Large intestine (tissue), 3 donors: ENCODE measurements around the gene CCDC27. TPM values are rescaled to one million over a fixed set of nuclear protein-coding genes. Genes with fewer than 3 reads are reported as not detected.

Experiments
- DNase-seq, 2 donors: peaks; one replicate each; pipeline versions ENCODE4 v3.0.0 to v3.0.0-alpha.2; 2013
- H3K27ac ChIP-seq: one replicate; pipeline ENCODE4 v1.5.1; 2013; ENCODE audit warnings: low read length
- H3K27me3 ChIP-seq: 2 replicates; pipeline ENCODE4 v1.6.1; 2013; ENCODE audit warnings: low read length; ENCODE audit not compliant: control insufficient read depth, insufficient read depth
- H3K36me3 ChIP-seq: 2 replicates; pipeline ENCODE4 v1.6.1; 2013; ENCODE audit warnings: low read length; ENCODE audit not compliant: control insufficient read depth, insufficient read depth
- H3K4me1 ChIP-seq: one replicate; pipeline ENCODE4 v1.6.1; 2013; ENCODE audit warnings: low read length; ENCODE audit not compliant: control insufficient read depth, insufficient read depth
- H3K4me3 ChIP-seq: one replicate; pipeline ENCODE4 v1.5.1; 2013; ENCODE audit warnings: low read length
- H3K9me3 ChIP-seq: one replicate; pipeline ENCODE4 v1.6.1; 2013; ENCODE audit warnings: mild to moderate bottlenecking, low read depth, low read length, moderate library complexity; ENCODE audit not compliant: control insufficient read depth
- WGBS: methylation state at CpG from one replicate; pipeline ENCODE4 v1.1.5; 2013; ENCODE audit warnings: low lambda C conversion rate; ENCODE audit not compliant: insufficient coverage; 5-methylcytosine and 5-hydroxymethylcytosine counted together
- polyA plus RNA-seq: library from polyadenylated mRNA; unstranded; fragments of 120-200 nt; gene quantifications from one replicate; pipeline ENCODE4 v1.2.1, GENCODE V29; 2013

The CCDC27 gene
- polyA plus RNA-seq, 1 donor: 0.03 TPM

- Histone ChIP-seq H3K27ac (no peak overlapping the region), H3K9me3 (no peaks in the 10 kb centered on the region), H3K36me3 (peaks cover 30% of the 10 kb centered on the region), H3K27me3 (peaks cover 8% of the 10 kb centered on the region), H3K4me3 (no peak overlapping the region), H3K4me1 (peaks cover 25% of the 10 kb centered on the region)
- no CpG with 5 or more reads among the region's 14 CpGs for WGBS
- no peak for DNase-seq
Observed at GRCh38 chr1:3736708-3737107, 15.5 kb upstream of the CCDC27 start.

DNA sequence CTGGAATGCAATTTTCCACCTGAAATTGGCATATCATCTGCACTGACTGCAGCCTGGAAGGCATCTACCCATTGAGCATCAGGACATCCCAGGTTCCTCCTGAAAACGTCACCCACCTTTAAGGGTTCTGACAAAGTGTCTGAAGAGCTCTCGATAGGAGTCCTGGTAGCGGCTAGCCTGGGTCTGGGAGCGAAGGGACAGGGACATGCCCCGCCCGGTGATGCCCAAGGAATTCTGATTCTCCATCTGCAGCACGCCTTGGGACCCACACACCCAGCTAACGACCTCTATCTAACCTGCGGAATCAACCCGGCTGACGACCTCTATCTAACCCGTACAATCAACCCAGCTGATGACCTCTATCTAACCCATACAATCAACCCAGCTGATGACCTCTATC is 13.3 kb upstream of the CCDC27 start:
- no peak for DNase-seq

GRCh38 chr1:3740042-3740441 is 12.2 kb upstream of the CCDC27 start:
- Histone ChIP-seq H3K9me3 (no peaks in the 10 kb centered on the region), H3K4me3 (no peak overlapping the region), H3K36me3 (peaks cover 45% of the 10 kb centered on the region), H3K27me3 (no peaks in the 10 kb centered on the region), H3K4me1 (no peaks in the 10 kb centered on the region), H3K27ac (no peak overlapping the region)
- no peak for DNase-seq
- WGBS: no CpG with 5 or more reads among the region's 9 CpGs

More for the DNA sequence above, 13.3 kb upstream of the CCDC27 start:
- H3K4me1 ChIP-seq: peaks cover 7% of the 10 kb centered on the region
- no peaks in the 10 kb centered on the region for H3K9me3 ChIP-seq
- H3K27me3 ChIP-seq: no peaks in the 10 kb centered on the region
- no peak overlapping the region for H3K4me3 ChIP-seq
- H3K27ac ChIP-seq: no peak overlapping the region
- peaks cover 45% of the 10 kb centered on the region for H3K36me3 ChIP-seq
- no CpG with 5 or more reads among the region's 12 CpGs for WGBS

DNA sequence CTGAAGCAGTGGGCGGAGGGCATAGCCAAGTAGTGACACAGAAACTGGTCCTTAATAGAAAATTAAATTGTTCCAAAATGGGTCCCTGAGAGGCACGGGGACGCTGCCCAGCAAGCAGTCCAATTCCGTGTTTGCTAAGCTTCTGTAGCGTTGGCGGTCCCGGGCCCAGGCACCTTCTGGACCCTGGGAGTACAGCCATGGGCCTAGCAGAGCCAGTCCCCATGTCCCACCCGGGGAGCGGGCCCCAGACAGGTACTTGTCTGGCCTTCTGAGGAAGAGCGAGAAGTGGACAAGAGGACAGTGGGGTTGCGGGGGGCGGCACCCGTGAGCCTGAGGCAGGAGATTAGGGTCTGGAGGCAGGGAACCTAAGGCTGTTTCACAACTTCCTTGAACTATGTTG is 11.5 kb upstream of the CCDC27 start:
- WGBS: 100% methylated on average over 2 of the region's 13 CpGs
- DNase-seq: no peak
- Histone ChIP-seq H3K27ac (no peak overlapping the region), H3K9me3 (no peaks in the 10 kb centered on the region), H3K4me1 (no peaks in the 10 kb centered on the region), H3K27me3 (no peaks in the 10 kb centered on the region), H3K36me3 (peaks cover 45% of the 10 kb centered on the region), H3K4me3 (no peak overlapping the region)

- Histone ChIP-seq H3K4me1 (no peaks in the 10 kb centered on the region), H3K4me3 (no peak overlapping the region), H3K9me3 (no peaks in the 10 kb centered on the region), H3K27ac (no peak overlapping the region), H3K36me3 (peaks cover 37% of the 10 kb centered on the region), H3K27me3 (no peaks in the 10 kb centered on the region)
- no peak for DNase-seq
- WGBS: no CpG with 5 or more reads among the region's 22 CpGs
Observed at GRCh38 chr1:3741566-3742438, 10.4 kb upstream of the CCDC27 start.

GRCh38 chr1:3742439-3743298 is 9.6 kb upstream of the CCDC27 start:
- WGBS: no CpG with 5 or more reads among the region's 24 CpGs
- peaks cover 1% of the 10 kb centered on the region for H3K4me1 ChIP-seq
- no peak overlapping the region for H3K27ac ChIP-seq
- H3K4me3 ChIP-seq: no peak overlapping the region
- peaks cover 36% of the 10 kb centered on the region for H3K36me3 ChIP-seq
- H3K9me3 ChIP-seq: no peaks in the 10 kb centered on the region
- H3K27me3 ChIP-seq: no peaks in the 10 kb centered on the region
- DNase-seq: no peak

GRCh38 chr1:3743421-3743820 is 8.8 kb upstream of the CCDC27 start:
- DNase-seq: no peak
- whole genome bisulfite sequencing: 83% methylated on average over 1 of the region's 4 CpGs
- H3K4me1 ChIP-seq: peaks cover 6% of the 10 kb centered on the region

GRCh38 chr1:3743826-3744225 is 8.4 kb upstream of the CCDC27 start:
- no peaks in the 10 kb centered on the region for H3K9me3 ChIP-seq
- WGBS: 100% methylated on average over 1 of the region's 12 CpGs
- no peak overlapping the region for H3K4me3 ChIP-seq
- H3K4me1 ChIP-seq: peaks cover 6% of the 10 kb centered on the region
- no peak for DNase-seq
- H3K27me3 ChIP-seq: no peaks in the 10 kb centered on the region
- peaks cover 27% of the 10 kb centered on the region for H3K36me3 ChIP-seq
- no peak overlapping the region for H3K27ac ChIP-seq

More at GRCh38 chr1:3743421-3743820, 8.8 kb upstream of the CCDC27 start:
- Histone ChIP-seq H3K27me3 (no peaks in the 10 kb centered on the region), H3K27ac (no peak overlapping the region), H3K9me3 (no peaks in the 10 kb centered on the region), H3K4me3 (no peak overlapping the region), H3K36me3 (peaks cover 30% of the 10 kb centered on the region)

DNA sequence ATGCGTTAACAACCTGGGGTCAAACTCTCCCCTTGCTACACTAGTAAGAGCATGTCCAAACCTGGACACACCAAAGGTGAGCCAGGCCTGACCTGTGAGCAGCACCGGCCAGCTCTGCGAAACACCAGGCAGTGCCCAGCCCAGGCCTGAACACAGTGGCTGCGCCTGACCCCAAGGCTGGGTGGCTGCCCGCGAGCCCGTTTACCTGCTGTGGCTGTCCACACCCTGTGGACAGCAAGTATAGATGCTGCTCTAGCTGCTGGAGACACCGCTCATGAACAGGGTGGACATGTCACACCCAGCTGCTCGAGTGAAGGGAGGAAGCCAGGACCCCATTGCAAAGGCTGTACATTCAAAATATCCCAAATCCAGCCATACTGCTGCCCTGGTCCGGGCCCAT is 7.6 kb upstream of the CCDC27 start:
- H3K9me3 ChIP-seq: no peaks in the 10 kb centered on the region
- H3K4me3 ChIP-seq: no peak overlapping the region
- no peak overlapping the region for H3K27ac ChIP-seq
- peaks cover 6% of the 10 kb centered on the region for H3K4me1 ChIP-seq
- peaks cover 23% of the 10 kb centered on the region for H3K36me3 ChIP-seq
- no peak for DNase-seq
- H3K27me3 ChIP-seq: no peaks in the 10 kb centered on the region
- WGBS: no CpG with 5 or more reads among the region's 10 CpGs

GRCh38 chr1:3745071-3745470 is 7.2 kb upstream of the CCDC27 start:
- Histone ChIP-seq H3K27ac (no peak overlapping the region), H3K36me3 (peaks cover 21% of the 10 kb centered on the region), H3K4me1 (peaks cover 6% of the 10 kb centered on the region), H3K9me3 (no peaks in the 10 kb centered on the region), H3K4me3 (no peak overlapping the region), H3K27me3 (no peaks in the 10 kb centered on the region)
- DNase-seq: no peak
- WGBS: no CpG with 5 or more reads among the region's 12 CpGs
